AG09319 (cell line): ENCODE results near the gene EPB41L3.

Experiments used
- DNase-seq: peaks from one replicate; pipeline ENCODE4 v3.0.0-alpha.2; 2010; ENCODE audit warnings: low read depth; ENCODE audit errors: extremely low read depth
- CTCF ChIP-seq: IDR thresholded peaks from 2 replicates; pipeline ENCODE4 v1.5.1; 2011; ENCODE audit warnings: low read depth, mild to moderate bottlenecking, inconsistent platforms, low read length, moderate library complexity

EPB41L3 gene

GRCh38 chr18:5370332-5370731, 173.5 kb downstream of the EPB41L3 start:
- no peak for DNase-seq
- no peak for TF ChIP-seq CTCF

GRCh38 chr18:5369513-5369912, 174.3 kb downstream of the EPB41L3 start:
- TF ChIP-seq CTCF = no peak

GRCh38 chr18:5365443-5365842, 178.4 kb downstream of the EPB41L3 start:
- no peak for DNase-seq
- TF ChIP-seq CTCF = no peak

More at GRCh38 chr18:5369513-5369912, 174.3 kb downstream of the EPB41L3 start:
- DNase-seq = no peak

GRCh38 chr18:5350636-5351035, 193.2 kb downstream of the EPB41L3 start:
- no peak for DNase-seq
- no peak for TF ChIP-seq CTCF
